Hematopoietic multipotent progenitor cell treated with erythropoietin and hydrocortisone succinate and interleukin-3 and kit ligand, for 6 days (in vitro differentiated cells): ENCODE results near the gene PROM2.

Experiments
- DNase-seq: peaks from one replicate; pipeline ENCODE4 v3.0.0-alpha.2; 2015

The PROM2 gene

GRCh38 chr2:95287336-95287735, 13.1 kb downstream of the PROM2 start:
- no peak for DNase-seq

- DNase-seq = no peak
Observed at GRCh38 chr2:95287806-95288205, 13.6 kb downstream of the PROM2 start.

GRCh38 chr2:95289253-95289652, 15.0 kb downstream of the PROM2 start:
- no peak for DNase-seq

GRCh38 chr2:95291222-95291621, 17.0 kb downstream of the PROM2 start:
- no peak for DNase-seq

GRCh38 chr2:95292623-95293260, 18.5 kb downstream of the PROM2 start:
- DNase-seq = no peak

GRCh38 chr2:95294579-95295250, 20.5 kb downstream of the PROM2 start:
- DNase-seq = no peak

GRCh38 chr2:95295376-95295775, 21.1 kb downstream of the PROM2 start:
- no peak for DNase-seq

- DNase-seq = no peak
Observed at GRCh38 chr2:95296011-95296410, 21.8 kb downstream of the PROM2 start.

- DNase-seq = no peak
Observed at GRCh38 chr2:95296880-95297487, 22.7 kb downstream of the PROM2 start, which contains the start of gene KCNIP3. Gene KCNIP3, plus strand, starts transcription at chr2:95297347. Its CDS starts 92 bp downstream, at chr2:95297439.

- DNase-seq = no peak
Observed at GRCh38 chr2:95297639-95298395, 23.6 kb downstream of the PROM2 start.

- DNase-seq = no peak
Observed at GRCh38 chr2:95298486-95299111, 24.4 kb downstream of the PROM2 start.

- DNase-seq = no peak
Observed at GRCh38 chr2:95299961-95300360, 25.7 kb downstream of the PROM2 start.

GRCh38 chr2:95300450-95300849, 26.2 kb downstream of the PROM2 start:
- no peak for DNase-seq

GRCh38 chr2:95301186-95301585, 26.9 kb downstream of the PROM2 start:
- no peak for DNase-seq

GRCh38 chr2:95301876-95302641, 27.8 kb downstream of the PROM2 start:
- no peak for DNase-seq

GRCh38 chr2:95303191-95303919, 29.1 kb downstream of the PROM2 start:
- no peak for DNase-seq

GRCh38 chr2:95305380-95306061, 31.3 kb downstream of the PROM2 start:
- no peak for DNase-seq

GRCh38 chr2:95306336-95306895, 32.2 kb downstream of the PROM2 start:
- DNase-seq = no peak

GRCh38 chr2:95307036-95307435, 32.8 kb downstream of the PROM2 start:
- no peak for DNase-seq

GRCh38 chr2:95307878-95308277, 33.6 kb downstream of the PROM2 start:
- DNase-seq = no peak
